Gastroesophageal sphincter (tissue), 4 donors: ENCODE results near the gene MTUS2. TPM values are rescaled to one million over a fixed set of nuclear protein-coding genes. Genes with fewer than 3 reads are reported as not detected.

Experiments
- ATAC-seq: fragments of 150-250 bp; one replicate; pipeline ENCODE4 v1.9.1; 2016; ENCODE audit warnings: mild to moderate bottlenecking, moderate library complexity
- H3K27ac ChIP-seq, 4 donors: fragments of 200-600 bp; sonication (generic) in 3 of 4; 1 replicate in 3 of 4; 2 replicates in 1 of 4; pipeline ENCODE4 v1.5.1; 2016 to 2019
- H3K27me3 ChIP-seq: fragments of 200-600 bp; sonication (generic); one replicate; pipeline ENCODE4 v1.5.1; 2019
- H3K36me3 ChIP-seq, 2 donors: fragments of 200-600 bp; sonication (generic); one replicate each; pipeline ENCODE4 v1.5.1; 2019; ENCODE audit warnings: control low read depth in 1 of 2
- H3K4me1 ChIP-seq, 3 donors: fragments of 200-600 bp; sonication (generic); 1 replicate in 2 of 3; 2 replicates in 1 of 3; pipeline ENCODE4 v1.5.1; 2016 to 2019; ENCODE audit warnings: control low read depth in 2 of 3
- H3K4me3 ChIP-seq, 2 donors: fragments of 200-600 bp; sonication (generic); one replicate each; pipeline ENCODE4 v1.5.1; 2019; ENCODE audit warnings: mild to moderate bottlenecking in 1 of 2, moderate library complexity in 1 of 2
- H3K9me3 ChIP-seq, 3 donors: fragments of 200-600 bp; sonication (generic); one replicate each; pipeline ENCODE4 v1.5.1; 2017 to 2019; ENCODE audit warnings: control low read depth in 2 of 3
- EP300 ChIP-seq: sonication (generic); formaldehyde crosslinking; IDR thresholded peaks from one replicate; pipeline ENCODE4 v1.6.1; 2017; ENCODE audit warnings: antibody characterized with exemption, mild to moderate bottlenecking
- POLR2A ChIP-seq, 2 donors: fragments of 450-650 bp; IDR thresholded peaks; one replicate each; pipeline ENCODE4 v1.6.1; 2017; ENCODE audit warnings: antibody characterized with exemption in 2 of 2, mild to moderate bottlenecking in 2 of 2, moderate library complexity in 1 of 2
- POLR2AphosphoS5 ChIP-seq: sonication (generic); formaldehyde crosslinking; IDR thresholded peaks from one replicate; pipeline ENCODE4 v1.6.1; 2017; ENCODE audit warnings: antibody characterized with exemption
- WGBS, 2 donors: methylation state at CpG; one replicate each; pipeline ENCODE4 v1.1.5; 2018; ENCODE audit warnings: low coverage in 1 of 2; 5-methylcytosine and 5-hydroxymethylcytosine counted together
- total RNA-seq, 4 donors: library from RNA; depleted of rRNA; stranded (reverse); fragments of >200 nt; gene quantifications; one replicate each; pipeline ENCODE4 v1.1.0, GENCODE V29; 2016
- TF ChIP-seq, protein P1 (sequence below), 4 experiments: fragments of 200-600 bp in 2 of 4; fragments of 450-650 bp in 2 of 4; sonication (generic) in 1 of 4; IDR thresholded peaks; one replicate each; pipeline ENCODE4 v1.5.1; 2017 to 2019; ENCODE audit warnings: antibody characterized with exemption in 4 of 4, mild to moderate bottlenecking in 2 of 4, moderate library complexity in 2 of 4

MTUS2 gene
- total RNA-seq, 4 donors from 2014 or later: 0.67 to 36.7 (median 18.4) TPM

DNA sequence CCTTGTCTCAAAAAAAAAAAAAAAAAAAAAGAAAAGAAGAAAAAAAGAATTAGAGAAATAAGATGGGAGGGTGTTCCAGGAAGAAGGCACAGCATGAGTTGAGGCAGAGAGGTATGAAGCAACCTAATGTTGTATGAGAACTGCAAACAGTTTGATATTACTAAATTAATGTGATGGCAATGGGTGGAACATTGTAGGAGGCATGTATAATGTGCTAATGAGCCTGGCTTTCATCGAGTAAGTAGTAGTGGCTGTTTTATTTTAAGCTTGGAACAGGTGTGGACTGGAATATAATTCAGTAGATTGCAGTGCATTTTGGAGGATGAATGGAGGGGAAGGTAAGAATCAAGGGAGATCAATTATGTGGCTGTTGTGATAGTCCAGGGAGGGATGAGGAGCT, 156.1 kb downstream of the MTUS2 start:
- ATAC-seq: no peak

DNA sequence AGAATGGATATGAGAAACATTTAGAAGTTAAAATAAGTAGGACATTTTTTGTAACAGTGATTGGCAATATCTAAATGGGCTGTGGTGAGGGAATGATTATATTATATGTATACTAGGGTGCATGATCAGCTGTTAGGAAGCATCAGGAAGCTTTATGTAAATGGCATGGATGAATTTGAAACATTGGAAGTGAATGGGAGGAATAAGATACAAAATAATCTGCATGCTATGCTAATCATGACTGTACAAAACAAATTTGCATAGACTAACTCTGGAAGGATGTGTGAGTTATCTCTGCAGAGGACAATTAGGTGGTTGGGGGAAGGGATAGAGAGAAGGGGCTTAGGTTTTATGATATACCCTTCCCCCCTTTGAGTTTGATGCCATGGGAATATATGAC, 156.5 kb downstream of the MTUS2 start:
- Histone ChIP-seq H3K9me3 (no peaks in the 10 kb centered on the region), H3K36me3 (no peaks in the 10 kb centered on the region), H3K27me3 (no peaks in the 10 kb centered on the region), H3K27ac (no peak overlapping the region), H3K4me3 (no peak overlapping the region), H3K4me1 (no peaks in the 10 kb centered on the region)
- TF ChIP-seq, protein P1, sequence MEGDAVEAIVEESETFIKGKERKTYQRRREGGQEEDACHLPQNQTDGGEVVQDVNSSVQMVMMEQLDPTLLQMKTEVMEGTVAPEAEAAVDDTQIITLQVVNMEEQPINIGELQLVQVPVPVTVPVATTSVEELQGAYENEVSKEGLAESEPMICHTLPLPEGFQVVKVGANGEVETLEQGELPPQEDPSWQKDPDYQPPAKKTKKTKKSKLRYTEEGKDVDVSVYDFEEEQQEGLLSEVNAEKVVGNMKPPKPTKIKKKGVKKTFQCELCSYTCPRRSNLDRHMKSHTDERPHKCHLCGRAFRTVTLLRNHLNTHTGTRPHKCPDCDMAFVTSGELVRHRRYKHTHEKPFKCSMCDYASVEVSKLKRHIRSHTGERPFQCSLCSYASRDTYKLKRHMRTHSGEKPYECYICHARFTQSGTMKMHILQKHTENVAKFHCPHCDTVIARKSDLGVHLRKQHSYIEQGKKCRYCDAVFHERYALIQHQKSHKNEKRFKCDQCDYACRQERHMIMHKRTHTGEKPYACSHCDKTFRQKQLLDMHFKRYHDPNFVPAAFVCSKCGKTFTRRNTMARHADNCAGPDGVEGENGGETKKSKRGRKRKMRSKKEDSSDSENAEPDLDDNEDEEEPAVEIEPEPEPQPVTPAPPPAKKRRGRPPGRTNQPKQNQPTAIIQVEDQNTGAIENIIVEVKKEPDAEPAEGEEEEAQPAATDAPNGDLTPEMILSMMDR (IDR thresholded peaks at IDR 0.05): no peak
- no peak for TF ChIP-seq POLR2AphosphoS5
- TF ChIP-seq EP300: no peak
- TF ChIP-seq POLR2A (IDR thresholded peaks at IDR 0.05): no peak
- no peak for ATAC-seq

More for the DNA sequence above, 156.1 kb downstream of the MTUS2 start:
- Histone ChIP-seq H3K36me3 (no peaks in the 10 kb centered on the region), H3K9me3 (no peaks in the 10 kb centered on the region), H3K27ac (no peak overlapping the region), H3K27me3 (no peaks in the 10 kb centered on the region), H3K4me1 (no peaks in the 10 kb centered on the region), H3K4me3 (no peak overlapping the region)
- 90% methylated on average over 1 of the region's 1 CpG; no CpG with 5 or more reads in 1 of the 2 donors for WGBS, 2 donors
- TF ChIP-seq POLR2AphosphoS5: no peak
- no peak for TF ChIP-seq EP300
- TF ChIP-seq, protein P1 (IDR thresholded peaks at IDR 0.05): no peak
- TF ChIP-seq POLR2A (IDR thresholded peaks at IDR 0.05): no peak

- TF ChIP-seq POLR2A (IDR thresholded peaks at IDR 0.05) (no peak), EP300 (no peak), POLR2AphosphoS5 (no peak)
- TF ChIP-seq, protein P1 (IDR thresholded peaks at IDR 0.05): no peak
- WGBS, 2 donors: 78% methylated on average over 3 of the region's 3 CpGs; no CpG with 5 or more reads in 1 of the 2 donors
- no peak for ATAC-seq
- H3K4me1 ChIP-seq: no peaks in the 10 kb centered on the region
- H3K36me3 ChIP-seq: no peaks in the 10 kb centered on the region
- H3K4me3 ChIP-seq: no peak overlapping the region
- H3K27me3 ChIP-seq: no peaks in the 10 kb centered on the region
- no peak overlapping the region for H3K27ac ChIP-seq
- H3K9me3 ChIP-seq: no peaks in the 10 kb centered on the region
Measured at GRCh38 chr13:28978574-28978973, 158.4 kb downstream of the MTUS2 start.

DNA sequence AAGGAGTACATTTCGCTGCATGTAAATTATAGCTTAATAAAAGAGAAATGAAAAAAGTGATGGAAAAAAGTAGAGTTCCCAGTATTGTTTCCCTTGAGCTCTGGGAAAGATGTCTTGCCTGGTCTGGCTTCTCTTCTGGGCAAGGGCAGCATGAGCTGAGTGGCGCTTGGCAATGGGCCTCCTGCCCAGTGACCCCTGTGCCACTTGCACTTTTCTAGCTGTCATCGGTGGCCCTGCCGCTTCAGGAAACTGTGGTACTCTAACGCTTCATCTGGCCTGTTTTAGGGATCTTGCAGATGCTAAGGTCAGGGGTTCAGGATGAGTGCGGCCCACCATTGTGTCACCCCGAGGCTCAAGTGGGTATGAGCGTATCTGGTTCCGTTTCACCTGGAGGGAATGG, 161.4 kb downstream of the MTUS2 start:
- Histone ChIP-seq H3K9me3 (no peaks in the 10 kb centered on the region), H3K36me3 (no peaks in the 10 kb centered on the region), H3K4me3 (no peak overlapping the region), H3K27me3 (no peaks in the 10 kb centered on the region), H3K4me1 (no peaks in the 10 kb centered on the region), H3K27ac (no peak overlapping the region)
- TF ChIP-seq, protein P1 (IDR thresholded peaks at IDR 0.05): no peak
- TF ChIP-seq POLR2A (IDR thresholded peaks at IDR 0.05): no peak
- no peak for TF ChIP-seq EP300
- TF ChIP-seq POLR2AphosphoS5: no peak
- ATAC-seq: no peak
- WGBS, 2 donors: 89 to 96% methylated on average over 3 to 6 of the region's 9 CpGs

DNA sequence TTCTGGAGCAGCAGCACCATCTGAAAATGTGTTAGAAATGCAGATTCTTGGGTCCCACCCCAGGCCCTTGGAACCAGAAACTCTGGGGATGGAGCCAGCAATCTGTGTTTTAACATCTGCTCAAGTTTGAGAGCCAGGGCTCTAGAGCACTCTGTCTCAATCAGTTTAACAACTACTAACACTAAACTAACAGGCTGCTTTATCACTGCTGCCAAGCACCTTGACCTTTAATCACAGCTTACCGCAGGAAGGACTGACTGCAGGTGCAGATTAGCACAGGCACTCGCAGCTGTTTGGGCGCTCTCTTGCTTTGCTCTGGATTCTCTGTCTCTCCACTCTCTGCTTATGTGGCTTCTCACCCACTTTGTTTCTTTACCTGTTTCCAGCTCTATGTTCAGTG, 163.5 kb downstream of the MTUS2 start:
- Histone ChIP-seq H3K4me3 (no peak overlapping the region), H3K27ac (no peak overlapping the region), H3K27me3 (no peaks in the 10 kb centered on the region), H3K9me3 (no peaks in the 10 kb centered on the region), H3K4me1 (no peaks in the 10 kb centered on the region), H3K36me3 (no peaks in the 10 kb centered on the region)
- no peak for ATAC-seq
- WGBS, 2 donors: 43% methylated on average over 3 of the region's 3 CpGs; no CpG with 5 or more reads in 1 of the 2 donors
- TF ChIP-seq POLR2A (IDR thresholded peaks at IDR 0.05): no peak
- TF ChIP-seq POLR2AphosphoS5: no peak
- TF ChIP-seq EP300: no peak
- TF ChIP-seq, protein P1 (IDR thresholded peaks at IDR 0.05): no peak
